Activated naive CD8-positive, alpha-beta T cell treated with anti-CD3 and anti-CD28 coated beads, Interleukin-2, amount 50 U/mL, for 16 hours (primary cell): ENCODE measurements around the gene CAMKK1.

Source experiments
- DNase-seq: peaks from one replicate; pipeline ENCODE4 v3.0.0-alpha.2; 2020; ENCODE audit warnings: low read depth, low spot score

Gene CAMKK1

GRCh38 chr17:3812771-3813170 lies 80.1 kb downstream of the CAMKK1 start:
- no peak for DNase-seq

- DNase-seq, result no peak
Observed at GRCh38 chr17:3812284-3812683, 80.6 kb downstream of the CAMKK1 start.
